HepG2 (cell line): ENCODE results near the gene OSBPL5. TPM values are rescaled to one million over a fixed set of nuclear protein-coding genes. Genes with fewer than 3 reads are reported as not detected.

ENCODE experiments used
- ARHGAP35 ChIP-seq: sonication (generic); formaldehyde crosslinking; IDR thresholded peaks from 2 replicates; pipeline ENCODE4 v1.9.0; 2022; ENCODE audit warnings: mild to moderate bottlenecking, inconsistent platforms, moderate library complexity, missing genetic modification reagents, borderline replicate concordance
- ATM ChIP-seq: fragments of 450-650 bp; IDR thresholded peaks from 2 replicates; pipeline ENCODE4 v1.7.1; 2017; ENCODE audit warnings: mild to moderate bottlenecking, borderline replicate concordance
- FOXA3 ChIP-seq: IDR thresholded peaks from 2 replicates; pipeline ENCODE4 v1.6.1; 2016; ENCODE audit warnings: missing genetic modification reagents, missing compliant biosample characterization
- HNF4A ChIP-seq: sonication (generic); formaldehyde crosslinking; IDR thresholded peaks from 2 replicates; pipeline ENCODE4 v1.4.0; 2020; ENCODE audit warnings: missing genetic modification reagents
- HNRNPK ChIP-seq: fragments of 200-400 bp; formaldehyde crosslinking; IDR thresholded peaks from 2 replicates; pipeline ENCODE4 v1.6.1; 2018; ENCODE audit warnings: low read length, low read depth, moderate library complexity, mild to moderate bottlenecking; ENCODE audit not compliant: poor library complexity, severe bottlenecking
- HOXA7 ChIP-seq: sonication (generic); formaldehyde crosslinking; IDR thresholded peaks from 2 replicates; pipeline ENCODE4 v1.8.1; 2022; ENCODE audit warnings: mild to moderate bottlenecking, missing genetic modification reagents, moderate library complexity
- MAFK ChIP-seq, 2 experiments: IDR thresholded peaks in 1 of 2; conservative IDR thresholded peaks in 1 of 2; 2 replicates each; pipeline ENCODE4 v1.6.1; 2011; ENCODE audit warnings: improper control_type of control experiment in 2 of 2, low read length in 2 of 2
- MAX ChIP-seq: IDR thresholded peaks from 2 replicates; pipeline ENCODE4 v1.6.1; 2012; ENCODE audit warnings: inconsistent platforms
- MLXIP ChIP-seq: sonication (generic); formaldehyde crosslinking; IDR thresholded peaks from 2 replicates; pipeline ENCODE4 v1.9.0; 2021; ENCODE audit warnings: missing genetic modification reagents, borderline replicate concordance
- REL ChIP-seq: sonication (generic); formaldehyde crosslinking; conservative IDR thresholded peaks from 2 replicates; pipeline ENCODE4 v1.8.0; 2022; ENCODE audit warnings: mild to moderate bottlenecking, missing genetic modification reagents, moderate library complexity
- RNF2 ChIP-seq: fragments of 450-650 bp; conservative IDR thresholded peaks from 2 replicates; pipeline ENCODE4 v1.6.1; 2016; ENCODE audit warnings: low read depth
- TCF12 ChIP-seq, 2 experiments: fragments of 450-650 bp in 1 of 2; sonication (generic) in 1 of 2; formaldehyde crosslinking in 1 of 2; IDR thresholded peaks; 2 replicates each; pipeline versions ENCODE4 v1.6.1 to v1.8.0; 2017 to 2022; ENCODE audit warnings: antibody characterized with exemption in 1 of 2, mild to moderate bottlenecking in 1 of 2, missing genetic modification reagents in 1 of 2, moderate library complexity in 1 of 2
- ZFP62 ChIP-seq: sonication (generic); formaldehyde crosslinking; IDR thresholded peaks from 2 replicates; pipeline ENCODE4 v1.4.0; 2020; ENCODE audit warnings: missing genetic modification reagents
- ZNF280D ChIP-seq: sonication (generic); formaldehyde crosslinking; IDR thresholded peaks from 2 replicates; pipeline ENCODE4 v1.5.1; 2020; ENCODE audit warnings: mild to moderate bottlenecking, missing genetic modification reagents
- ZNF562 ChIP-seq: sonication (generic); formaldehyde crosslinking; IDR thresholded peaks from 2 replicates; pipeline ENCODE4 v1.8.0; 2022; ENCODE audit warnings: missing genetic modification reagents, borderline replicate concordance
- ZNF567 ChIP-seq: sonication (generic); formaldehyde crosslinking; IDR thresholded peaks from 2 replicates; pipeline ENCODE4 v1.8.1; 2023; ENCODE audit warnings: mild to moderate bottlenecking, missing genetic modification reagents, borderline replicate concordance
- ZNF644 ChIP-seq: IDR thresholded peaks from 2 replicates; pipeline ENCODE4 v1.6.1; 2016; ENCODE audit warnings: low read depth
- ZNF660 ChIP-seq: sonication (generic); formaldehyde crosslinking; IDR thresholded peaks from 2 replicates; pipeline ENCODE4 v1.5.1; 2020; ENCODE audit warnings: mild to moderate bottlenecking, low read depth, missing genetic modification reagents, borderline replicate concordance
- ZSCAN5A ChIP-seq: sonication (generic); formaldehyde crosslinking; IDR thresholded peaks from 2 replicates; pipeline ENCODE4 v1.8.0; 2022; ENCODE audit warnings: mild to moderate bottlenecking, missing genetic modification reagents, borderline replicate concordance
- polyA plus RNA-seq, 8 experiments: library from polyadenylated mRNA; depleted of rRNA in 3 of 8; stranded (reverse) in 7 of 8; unstranded in 1 of 8; fragments of >200 nt; fragmentation: Illumina TruSeq in 4 of 8; extraction: Trizol in 4 of 8; gene quantifications; 2 replicates each; pipeline versions ENCODE4 v1.2.1 to v1.2.3, GENCODE V29; 2011 to 2016; ENCODE audit warnings: low read depth in 4 of 8, missing spikeins in 1 of 8, mixed read lengths in 1 of 8; ENCODE audit not compliant: insufficient read depth in 1 of 8
- total RNA-seq, 5 experiments: library from RNA; depleted of rRNA; stranded (reverse); fragments of >200 nt; fragmentation: Illumina TruSeq; extraction: Trizol; gene quantifications; 2 replicates each; pipeline ENCODE4 v1.2.3, GENCODE V29; 2016; ENCODE audit warnings: low read depth in 1 of 5

Gene OSBPL5
- total and polyA plus RNA-seq, 2 of the 13 experiments (the other 11 are each of a cell fraction or from before 2014, with no cell fraction given), result not detected

- TF ChIP-seq MLXIP (no peak), ARHGAP35 (CRISPR knock-in tag) (no peak), ZNF280D (CRISPR knock-in tag) (no peak), ZSCAN5A (CRISPR knock-in tag) (no peak), ZNF567 (CRISPR knock-in tag) (no peak), ATM (no peak), HOXA7 (CRISPR knock-in tag) (no peak), ZNF644 (CRISPR knock-in tag) (no peak), RNF2 (no peak), ZFP62 (CRISPR knock-in tag) (no peak), TCF12 (IDR thresholded peaks at IDR 0.05) (no peak), TCF12 (CRISPR knock-in tag; IDR thresholded peaks at IDR 0.05) (no peak), ZNF562 (no peak), FOXA3 (no peak), MAFK (conservative IDR thresholded peaks at IDR 0.05 in 1 of 2, IDR thresholded peaks at IDR 0.05 in 1 of 2; ENCODE audit: low read length in 2 of 2) (0 out of 4 replicates have a peak, but pooled peaks of 1 of the 2 experiments have one; percentile 12), HNRNPK (peak; percentile 35), ZNF660 (CRISPR knock-in tag) (no peak), MAX (no peak), HNF4A (CRISPR knock-in tag) (peak; percentile 27; the same call in 1 of the 2 replicates), REL (CRISPR knock-in tag) (no peak)
Measured at GRCh38 chr11:3205261-3206155, 40.4 kb upstream of the OSBPL5 start (continued).
